IMR-90 (cell line): ENCODE results near the gene TMEM9. TPM values are rescaled to one million over a fixed set of nuclear protein-coding genes. Genes with fewer than 3 reads are reported as not detected.

Experiments used
- ATAC-seq: fragments of 200-7000 bp; cut with Tn5 transposase; 2 replicates; pipeline ENCODE4 v1.9.1; 2020; ENCODE audit warnings: low read depth, mild to moderate bottlenecking, moderate library complexity
- BruUV-seq: library from RNA; stranded (reverse); fragments of 400-500 nt; replicated peaks from 2 replicates; lab custom pipeline; 2021; lab: Mats Ljungman, UMichigan
- CTCF ChIA-PET: fragments of 300-600 bp; formaldehyde crosslinking; extraction: SDS; loops from one replicate; lab custom pipeline; 2021; ENCODE audit warnings: antibody characterized with exemption; lab: Yijun Ruan, JAX
- POLR2A ChIA-PET: fragments of 300-600 bp; sonication (Branson Sonifier 250); formaldehyde crosslinking; loops from one replicate; lab custom pipeline; 2022; ENCODE audit warnings: antibody characterized with exemption; ENCODE audit not compliant: unreplicated experiment; lab: Charles Lee
- DNase-seq: peaks from one replicate; pipeline ENCODE4 v3.0.0; 2013
- H2AFZ ChIP-seq: replicated peaks from 2 replicates; pipeline ENCODE3; 2013; ENCODE audit warnings: low read length, mild to moderate bottlenecking; ENCODE audit not compliant: poor library complexity
- H2AK5ac ChIP-seq: 2 replicates; pipeline ENCODE4 v1.6.1; 2013; ENCODE audit warnings: low read depth, low read length, inconsistent platforms
- H2AK9ac ChIP-seq: replicated peaks from 2 replicates; pipeline ENCODE3; 2013; ENCODE audit warnings: mild to moderate bottlenecking, low read depth, low read length, moderate library complexity; ENCODE audit not compliant: poor library complexity
- H2BK120ac ChIP-seq: 2 replicates; pipeline ENCODE4 v1.6.1; 2013; ENCODE audit warnings: low read depth, low read length, inconsistent platforms
- H2BK15ac ChIP-seq: 3 replicates; pipeline ENCODE4 v1.6.1; 2013; ENCODE audit warnings: low read depth, low read length, inconsistent platforms
- H2BK20ac ChIP-seq: 2 replicates; pipeline ENCODE4 v1.6.1; 2013; ENCODE audit warnings: low read depth, mild to moderate bottlenecking, inconsistent platforms, low read length, moderate library complexity
- H2BK5ac ChIP-seq: 2 replicates; pipeline ENCODE4 v1.6.1; 2013; ENCODE audit warnings: mild to moderate bottlenecking, low read depth, low read length, inconsistent platforms; ENCODE audit not compliant: poor library complexity, severe bottlenecking
- H3K14ac ChIP-seq: replicated peaks from 2 replicates; pipeline ENCODE4 v1.6.1; 2013; ENCODE audit warnings: low read depth, low read length, inconsistent platforms
- H3K18ac ChIP-seq: 2 replicates; pipeline ENCODE4 v1.6.1; 2013; ENCODE audit warnings: low read depth, low read length, control low read depth
- H3K23ac ChIP-seq: 2 replicates; pipeline ENCODE4 v1.6.1; 2013; ENCODE audit warnings: low read depth, low read length, inconsistent platforms
- H3K27ac ChIP-seq: 2 replicates; pipeline ENCODE4 v1.5.1; 2013; ENCODE audit warnings: mild to moderate bottlenecking, control low read depth, low read length; ENCODE audit not compliant: insufficient read depth
- H3K27me3 ChIP-seq: 2 replicates; pipeline ENCODE4 v1.6.1; 2013; ENCODE audit warnings: low read length; ENCODE audit not compliant: control insufficient read depth, insufficient read depth
- H3K36me3 ChIP-seq: 2 replicates; pipeline ENCODE4 v1.6.1; 2013; ENCODE audit warnings: low read length, mixed read lengths; ENCODE audit not compliant: control insufficient read depth, insufficient read depth
- H3K4ac ChIP-seq: 2 replicates; pipeline ENCODE4 v1.6.1; 2013; ENCODE audit warnings: low read depth, low read length, inconsistent platforms
- H3K4me1 ChIP-seq: 2 replicates; pipeline ENCODE4 v1.6.1; 2013; ENCODE audit warnings: low read length, mixed read lengths; ENCODE audit not compliant: control insufficient read depth, insufficient read depth
- H3K4me2 ChIP-seq: 2 replicates; pipeline ENCODE4 v1.6.1; 2013; ENCODE audit warnings: low read depth, mild to moderate bottlenecking, control low read depth, low read length, moderate library complexity
- H3K4me3 ChIP-seq: 2 replicates; pipeline ENCODE4 v1.5.1; 2013; ENCODE audit warnings: low read depth, mild to moderate bottlenecking, control low read depth, low read length, moderate library complexity; ENCODE audit not compliant: insufficient read depth
- H3K56ac ChIP-seq: 2 replicates; pipeline ENCODE4 v1.6.1; 2013; ENCODE audit warnings: low read length, inconsistent platforms; ENCODE audit not compliant: insufficient read depth; ENCODE audit errors: extremely low read depth
- H3K79me1 ChIP-seq, 2 experiments: 2 replicates each; pipeline ENCODE4 v1.6.1; 2013; ENCODE audit warnings: low read length in 2 of 2, inconsistent platforms in 1 of 2, low read depth in 1 of 2
- H3K9ac ChIP-seq: 2 replicates; pipeline ENCODE4 v1.6.1; 2013; ENCODE audit warnings: low read depth, low read length, control low read depth
- H3K9me1 ChIP-seq: 2 replicates; pipeline ENCODE4 v1.6.1; 2013; ENCODE audit warnings: low read length, inconsistent platforms; ENCODE audit not compliant: insufficient read depth
- H3K9me3 ChIP-seq: 2 replicates; pipeline ENCODE4 v1.6.1; 2013; ENCODE audit warnings: low read length; ENCODE audit not compliant: control insufficient read depth, insufficient read depth
- H4K20me1 ChIP-seq: 2 replicates; pipeline ENCODE4 v1.6.1; 2013; ENCODE audit warnings: low read length, inconsistent platforms; ENCODE audit not compliant: insufficient read depth
- H4K5ac ChIP-seq: 2 replicates; pipeline ENCODE4 v1.6.1; 2013; ENCODE audit warnings: mild to moderate bottlenecking, low read depth, low read length, control low read depth
- H4K8ac ChIP-seq, 2 experiments: 2 replicates each; pipeline ENCODE4 v1.6.1; 2013; ENCODE audit warnings: low read depth in 2 of 2, low read length in 2 of 2, control low read depth in 1 of 2, inconsistent platforms in 1 of 2
- H4K91ac ChIP-seq: 2 replicates; pipeline ENCODE4 v1.6.1; 2013; ENCODE audit warnings: low read depth, low read length, inconsistent platforms; ENCODE audit not compliant: insufficient read depth
- BHLHE40 ChIP-seq: fragments of 150-350 bp; IDR thresholded peaks from 2 replicates; pipeline ENCODE4 v1.6.1; 2016; ENCODE audit warnings: mild to moderate bottlenecking, low read depth, low read length
- CEBPB ChIP-seq: IDR thresholded peaks from 2 replicates; pipeline ENCODE4 v1.6.1; 2012; ENCODE audit warnings: low read depth, low read length, improper control_type of control experiment
- CHD1 ChIP-seq: IDR thresholded peaks from 2 replicates; pipeline ENCODE4 v1.6.1; 2012; ENCODE audit warnings: low read depth, low read length, improper control_type of control experiment
- FOS ChIP-seq: fragments of 150-350 bp; IDR thresholded peaks from 2 replicates; pipeline ENCODE4 v1.6.1; 2016; ENCODE audit warnings: low read depth, low read length
- MAFK ChIP-seq: IDR thresholded peaks from 2 replicates; pipeline ENCODE4 v1.6.1; 2012; ENCODE audit warnings: low read depth, low read length, improper control_type of control experiment
- MAZ ChIP-seq: IDR thresholded peaks from 2 replicates; pipeline ENCODE4 v1.6.1; 2012; ENCODE audit warnings: low read depth, mild to moderate bottlenecking, low read length, improper control_type of control experiment, moderate library complexity, borderline replicate concordance
- MXI1 ChIP-seq: IDR thresholded peaks from 2 replicates; pipeline ENCODE4 v1.6.1; 2012; ENCODE audit warnings: low read depth, mild to moderate bottlenecking, low read length, moderate library complexity, borderline replicate concordance
- NFE2L2 ChIP-seq: fragments of 150-350 bp; IDR thresholded peaks from 2 replicates; pipeline ENCODE4 v1.6.1; 2016; ENCODE audit warnings: low read depth, mild to moderate bottlenecking, low read length
- POLR2A ChIP-seq: IDR thresholded peaks from 2 replicates; pipeline ENCODE4 v1.6.1; 2012; ENCODE audit warnings: mild to moderate bottlenecking, low read depth, low read length
- RAD21 ChIP-seq: IDR thresholded peaks from 2 replicates; pipeline ENCODE4 v1.6.1; 2012; ENCODE audit warnings: low read length, improper control_type of control experiment
- RCOR1 ChIP-seq: IDR thresholded peaks from 2 replicates; pipeline ENCODE4 v1.6.1; 2012; ENCODE audit warnings: mild to moderate bottlenecking, low read length, improper control_type of control experiment; ENCODE audit not compliant: insufficient replicate concordance
- RFX5 ChIP-seq: IDR thresholded peaks from 2 replicates; pipeline ENCODE4 v1.8.0; 2012; ENCODE audit warnings: low read depth, mild to moderate bottlenecking, low read length, moderate library complexity
- SMC3 ChIP-seq: fragments of 150-350 bp; IDR thresholded peaks from 2 replicates; pipeline ENCODE4 v1.6.1; 2016; ENCODE audit warnings: low read depth, mild to moderate bottlenecking, antibody characterized with exemption, low read length, moderate library complexity
- WGBS, 2 experiments: methylation state at CpG; one replicate each; pipeline versions ENCODE4 v1.1.5 to v1.1.7; 2013; ENCODE audit warnings: missing lambda C conversion rate in 2 of 2; ENCODE audit not compliant: insufficient read length in 1 of 2; ENCODE audit errors: extremely low coverage in 2 of 2; 5-methylcytosine and 5-hydroxymethylcytosine counted together
- dilution Hi-C: fragments of 300-500 bp; cut with HindIII; formaldehyde crosslinking; loops from one replicate; pipeline ENCODE4 v1.14.3; 2018; ENCODE audit warnings: low sequenced_read_pairs; ENCODE audit not compliant: unreplicated experiment
- in situ Hi-C: fragments of 300-500 bp; cut with MboI; formaldehyde crosslinking; loops from 3 replicates; pipeline ENCODE4 v1.14.3; 2019; ENCODE audit warnings: low sequenced_read_pairs, inconsistent platforms, mixed read lengths
- intact Hi-C: fragments of 100-400 bp; cut with micrococcal nuclease; formaldehyde crosslinking; loops from 2 replicates; pipeline ENCODE4 v1.10.0; 2022
- polyA plus RNA-seq, 3 experiments: library from polyadenylated mRNA; depleted of rRNA; stranded (reverse); fragments of >200 nt; gene quantifications; 2 replicates each; pipeline ENCODE4 v1.2.3, GENCODE V29; 2012; ENCODE audit warnings: low replicate concordance in 1 of 3
- total RNA-seq: library from RNA; depleted of rRNA; stranded (reverse); fragments of >200 nt; gene quantifications from 2 replicates; pipeline ENCODE4 v1.2.3, GENCODE V29; 2012
- TF ChIP-seq, protein P1 (sequence below): fragments of 150-350 bp; IDR thresholded peaks from 2 replicates; pipeline ENCODE4 v1.6.1; 2016; ENCODE audit warnings: low read depth, mild to moderate bottlenecking, low read length, moderate library complexity, borderline replicate concordance
- TF ChIP-seq, protein P2 (sequence below): fragments of 150-350 bp; IDR thresholded peaks from 2 replicates; pipeline ENCODE4 v1.6.1; 2017; ENCODE audit warnings: mild to moderate bottlenecking, antibody characterized with exemption, low read length, low read depth
- TF ChIP-seq, protein P3 (sequence below): conservative IDR thresholded peaks from 2 replicates; pipeline ENCODE4 v1.5.1; 2012; ENCODE audit warnings: mild to moderate bottlenecking, low read depth, low read length, improper control_type of control experiment

TMEM9 gene
- total and polyA plus RNA-seq, 2 of the 4 experiments (the other 2 are of a cell fraction): 76.7 to 107 TPM

DNA sequence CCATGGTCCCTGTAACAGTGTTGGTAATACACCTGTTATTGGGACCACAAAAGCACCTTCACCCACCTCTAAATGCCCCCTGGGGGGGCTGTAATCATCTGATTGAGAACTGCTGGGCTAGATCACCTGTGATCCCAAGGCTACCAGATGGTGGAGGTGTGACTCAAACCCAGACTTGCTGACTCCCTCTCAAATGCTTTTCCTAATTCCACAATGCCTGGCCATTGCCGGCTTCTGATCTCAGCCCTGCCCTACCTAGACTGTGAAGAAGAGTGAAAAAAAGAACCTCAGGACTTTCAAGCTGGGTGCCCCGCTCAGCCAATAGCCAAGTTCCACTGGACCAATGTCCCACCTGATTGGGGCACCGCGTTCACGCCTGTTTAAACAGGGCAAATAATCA is 9.6 kb downstream of the TMEM9 start:
- H3K79me1 ChIP-seq: peaks cover 0 to 14% of the 10 kb centered on the region in 2 experiments; a peak in 2 of 4 replicates
- WGBS, 2 experiments: no CpG with 5 or more reads among the region's 5 CpGs
- no peak for ATAC-seq
- no peak overlapping the region for H3K18ac ChIP-seq
- no peak overlapping the region for H3K27ac ChIP-seq
- H3K36me3 ChIP-seq: peaks cover 80% of the 10 kb centered on the region
- no peak overlapping the region for H2BK20ac ChIP-seq
- no peak overlapping the region for H4K8ac ChIP-seq
- no peak overlapping the region for H3K4ac ChIP-seq
- H2AK9ac ChIP-seq: no peak overlapping the region
- H4K5ac ChIP-seq: no peak overlapping the region
- no peak overlapping the region for H2BK120ac ChIP-seq
- no peaks in the 10 kb centered on the region for H3K9me1 ChIP-seq
- intact Hi-C loops: no loop called here
- no TSS peak for BruUV-seq
- POLR2A ChIA-PET: no interaction called here
- in situ Hi-C loops: no loop called here
- no peak overlapping the region for H2BK15ac ChIP-seq
- CTCF ChIA-PET: no interaction called here
- no peaks in the 10 kb centered on the region for H3K27me3 ChIP-seq
- H3K4me1 ChIP-seq: no peaks in the 10 kb centered on the region
- dilution Hi-C loops: no loop called here
- no peak overlapping the region for H3K4me2 ChIP-seq
- no peaks in the 10 kb centered on the region for H3K9me3 ChIP-seq
- H2AFZ ChIP-seq: no peak overlapping the region
- H4K20me1 ChIP-seq: peaks cover 7% of the 10 kb centered on the region; the same call in 1 of the 2 replicates
- no peak overlapping the region for H3K56ac ChIP-seq
- H3K14ac ChIP-seq: no peak overlapping the region
- no peak overlapping the region for H3K9ac ChIP-seq
- H2AK5ac ChIP-seq: no peak overlapping the region
- H3K4me3 ChIP-seq: no peak overlapping the region
- H4K91ac ChIP-seq: no peak overlapping the region
- DNase-seq: no peak
- no peak overlapping the region for H2BK5ac ChIP-seq
- TF ChIP-seq RFX5 (no peak), FOS (no peak), CHD1 (no peak), RCOR1 (no peak), MAZ (no peak), POLR2A (no peak), BHLHE40 (no peak), CEBPB (no peak), MXI1 (no peak), MAFK (no peak), NFE2L2 (no peak), SMC3 (no peak), RAD21 (no peak)
- TF ChIP-seq, protein P1, sequence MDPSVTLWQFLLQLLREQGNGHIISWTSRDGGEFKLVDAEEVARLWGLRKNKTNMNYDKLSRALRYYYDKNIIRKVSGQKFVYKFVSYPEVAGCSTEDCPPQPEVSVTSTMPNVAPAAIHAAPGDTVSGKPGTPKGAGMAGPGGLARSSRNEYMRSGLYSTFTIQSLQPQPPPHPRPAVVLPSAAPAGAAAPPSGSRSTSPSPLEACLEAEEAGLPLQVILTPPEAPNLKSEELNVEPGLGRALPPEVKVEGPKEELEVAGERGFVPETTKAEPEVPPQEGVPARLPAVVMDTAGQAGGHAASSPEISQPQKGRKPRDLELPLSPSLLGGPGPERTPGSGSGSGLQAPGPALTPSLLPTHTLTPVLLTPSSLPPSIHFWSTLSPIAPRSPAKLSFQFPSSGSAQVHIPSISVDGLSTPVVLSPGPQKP: no peak
- TF ChIP-seq, protein P2, sequence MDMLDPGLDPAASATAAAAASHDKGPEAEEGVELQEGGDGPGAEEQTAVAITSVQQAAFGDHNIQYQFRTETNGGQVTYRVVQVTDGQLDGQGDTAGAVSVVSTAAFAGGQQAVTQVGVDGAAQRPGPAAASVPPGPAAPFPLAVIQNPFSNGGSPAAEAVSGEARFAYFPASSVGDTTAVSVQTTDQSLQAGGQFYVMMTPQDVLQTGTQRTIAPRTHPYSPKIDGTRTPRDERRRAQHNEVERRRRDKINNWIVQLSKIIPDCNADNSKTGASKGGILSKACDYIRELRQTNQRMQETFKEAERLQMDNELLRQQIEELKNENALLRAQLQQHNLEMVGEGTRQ: no peak
- TF ChIP-seq, protein P3, sequence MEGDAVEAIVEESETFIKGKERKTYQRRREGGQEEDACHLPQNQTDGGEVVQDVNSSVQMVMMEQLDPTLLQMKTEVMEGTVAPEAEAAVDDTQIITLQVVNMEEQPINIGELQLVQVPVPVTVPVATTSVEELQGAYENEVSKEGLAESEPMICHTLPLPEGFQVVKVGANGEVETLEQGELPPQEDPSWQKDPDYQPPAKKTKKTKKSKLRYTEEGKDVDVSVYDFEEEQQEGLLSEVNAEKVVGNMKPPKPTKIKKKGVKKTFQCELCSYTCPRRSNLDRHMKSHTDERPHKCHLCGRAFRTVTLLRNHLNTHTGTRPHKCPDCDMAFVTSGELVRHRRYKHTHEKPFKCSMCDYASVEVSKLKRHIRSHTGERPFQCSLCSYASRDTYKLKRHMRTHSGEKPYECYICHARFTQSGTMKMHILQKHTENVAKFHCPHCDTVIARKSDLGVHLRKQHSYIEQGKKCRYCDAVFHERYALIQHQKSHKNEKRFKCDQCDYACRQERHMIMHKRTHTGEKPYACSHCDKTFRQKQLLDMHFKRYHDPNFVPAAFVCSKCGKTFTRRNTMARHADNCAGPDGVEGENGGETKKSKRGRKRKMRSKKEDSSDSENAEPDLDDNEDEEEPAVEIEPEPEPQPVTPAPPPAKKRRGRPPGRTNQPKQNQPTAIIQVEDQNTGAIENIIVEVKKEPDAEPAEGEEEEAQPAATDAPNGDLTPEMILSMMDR: no peak
- no peak overlapping the region for H3K23ac ChIP-seq
